GM23338 (cell line): Measurements from ENCODE around the gene GJA4.

Source experiments
- CREB1 ChIP-seq: fragments of 250-450 bp; sonication (Bioruptor Pico); IDR thresholded peaks from 2 replicates; pipeline ENCODE4 v1.5.0; 2020; ENCODE audit warnings: low read depth, mild to moderate bottlenecking, moderate library complexity
- EZH2 ChIP-seq: fragments of 200-600 bp; sonication (generic); IDR thresholded peaks from one replicate; pipeline ENCODE4 v1.8.0; 2017; ENCODE audit warnings: antibody characterized with exemption, mild to moderate bottlenecking, low read depth; ENCODE audit not compliant: unreplicated experiment
- EZH2phosphoT487 ChIP-seq: fragments of 200-600 bp; sonication (generic); IDR thresholded peaks from one replicate; pipeline ENCODE4 v1.8.1; 2018; ENCODE audit warnings: antibody characterized with exemption; ENCODE audit not compliant: unreplicated experiment
- JUNB ChIP-seq: IDR thresholded peaks from one replicate; pipeline ENCODE4 v1.6.1; 2016; ENCODE audit warnings: antibody characterized with exemption; ENCODE audit not compliant: unreplicated experiment
- NANOG ChIP-seq: IDR thresholded peaks from 2 replicates; pipeline ENCODE4 v1.6.1; 2016; ENCODE audit warnings: antibody characterized with exemption, borderline replicate concordance
- POLR2AphosphoS5 ChIP-seq: IDR thresholded peaks from 2 replicates; pipeline ENCODE4 v1.6.1; 2016; ENCODE audit warnings: antibody characterized with exemption, low read depth
- STAT1 ChIP-seq: IDR thresholded peaks from one replicate; pipeline ENCODE4 v1.6.1; 2016; ENCODE audit warnings: antibody characterized with exemption; ENCODE audit not compliant: unreplicated experiment
- ZNF114 ChIP-seq: fragments of 250-450 bp; sonication (Bioruptor Pico); IDR thresholded peaks from 2 replicates; pipeline ENCODE4 v1.5.0; 2020; ENCODE audit warnings: mild to moderate bottlenecking, moderate library complexity
- ZNF331 ChIP-seq: fragments of 250-450 bp; sonication (Bioruptor Pico); IDR thresholded peaks from 2 replicates; pipeline ENCODE4 v1.5.0; 2020; ENCODE audit warnings: low read depth, mild to moderate bottlenecking, moderate library complexity
- TF ChIP-seq, protein P1 (sequence below), 2 experiments: fragments of 200-600 bp in 1 of 2; sonication (generic) in 1 of 2; conservative IDR thresholded peaks; 2 replicates each; pipeline versions ENCODE4 v1.5.1 to v1.6.1; 2016 to 2017; ENCODE audit warnings: antibody characterized with exemption in 2 of 2, low read depth in 2 of 2, mild to moderate bottlenecking in 2 of 2, moderate library complexity in 1 of 2
- TF ChIP-seq, protein P2 (sequence below): IDR thresholded peaks from one replicate; pipeline ENCODE4 v1.6.1; 2018; ENCODE audit warnings: antibody characterized with exemption; ENCODE audit not compliant: unreplicated experiment
- TF ChIP-seq, protein P3 (sequence below): fragments of 250-450 bp; sonication (Bioruptor Pico); IDR thresholded peaks from 2 replicates; pipeline ENCODE4 v1.5.0; 2020; ENCODE audit warnings: mild to moderate bottlenecking, moderate library complexity

DNA sequence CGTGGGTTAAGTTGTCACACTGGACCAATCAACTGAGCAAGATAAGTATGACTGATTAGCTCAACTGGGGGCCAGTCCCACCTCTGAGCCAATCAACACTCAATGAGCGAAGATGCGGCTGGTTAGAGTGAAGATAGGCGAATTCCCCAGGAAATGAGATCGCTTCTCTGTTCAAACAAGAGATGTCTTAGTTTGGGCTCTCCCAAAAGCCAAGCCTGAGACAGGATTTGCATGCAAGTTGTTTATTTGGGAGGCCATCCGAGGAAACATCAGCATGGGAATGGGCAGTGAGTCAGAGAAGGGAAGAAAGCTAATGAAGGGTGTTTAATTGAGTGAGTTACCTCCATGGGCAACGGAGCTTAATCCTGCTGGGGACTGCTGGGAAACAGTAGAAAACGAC, 42.8 kb upstream of the GJA4 start:
- TF ChIP-seq, protein P1, sequence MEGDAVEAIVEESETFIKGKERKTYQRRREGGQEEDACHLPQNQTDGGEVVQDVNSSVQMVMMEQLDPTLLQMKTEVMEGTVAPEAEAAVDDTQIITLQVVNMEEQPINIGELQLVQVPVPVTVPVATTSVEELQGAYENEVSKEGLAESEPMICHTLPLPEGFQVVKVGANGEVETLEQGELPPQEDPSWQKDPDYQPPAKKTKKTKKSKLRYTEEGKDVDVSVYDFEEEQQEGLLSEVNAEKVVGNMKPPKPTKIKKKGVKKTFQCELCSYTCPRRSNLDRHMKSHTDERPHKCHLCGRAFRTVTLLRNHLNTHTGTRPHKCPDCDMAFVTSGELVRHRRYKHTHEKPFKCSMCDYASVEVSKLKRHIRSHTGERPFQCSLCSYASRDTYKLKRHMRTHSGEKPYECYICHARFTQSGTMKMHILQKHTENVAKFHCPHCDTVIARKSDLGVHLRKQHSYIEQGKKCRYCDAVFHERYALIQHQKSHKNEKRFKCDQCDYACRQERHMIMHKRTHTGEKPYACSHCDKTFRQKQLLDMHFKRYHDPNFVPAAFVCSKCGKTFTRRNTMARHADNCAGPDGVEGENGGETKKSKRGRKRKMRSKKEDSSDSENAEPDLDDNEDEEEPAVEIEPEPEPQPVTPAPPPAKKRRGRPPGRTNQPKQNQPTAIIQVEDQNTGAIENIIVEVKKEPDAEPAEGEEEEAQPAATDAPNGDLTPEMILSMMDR (conservative IDR thresholded peaks at IDR 0.05; ENCODE audit: low read depth in 2 of 2): no peak
- TF ChIP-seq, protein P2, sequence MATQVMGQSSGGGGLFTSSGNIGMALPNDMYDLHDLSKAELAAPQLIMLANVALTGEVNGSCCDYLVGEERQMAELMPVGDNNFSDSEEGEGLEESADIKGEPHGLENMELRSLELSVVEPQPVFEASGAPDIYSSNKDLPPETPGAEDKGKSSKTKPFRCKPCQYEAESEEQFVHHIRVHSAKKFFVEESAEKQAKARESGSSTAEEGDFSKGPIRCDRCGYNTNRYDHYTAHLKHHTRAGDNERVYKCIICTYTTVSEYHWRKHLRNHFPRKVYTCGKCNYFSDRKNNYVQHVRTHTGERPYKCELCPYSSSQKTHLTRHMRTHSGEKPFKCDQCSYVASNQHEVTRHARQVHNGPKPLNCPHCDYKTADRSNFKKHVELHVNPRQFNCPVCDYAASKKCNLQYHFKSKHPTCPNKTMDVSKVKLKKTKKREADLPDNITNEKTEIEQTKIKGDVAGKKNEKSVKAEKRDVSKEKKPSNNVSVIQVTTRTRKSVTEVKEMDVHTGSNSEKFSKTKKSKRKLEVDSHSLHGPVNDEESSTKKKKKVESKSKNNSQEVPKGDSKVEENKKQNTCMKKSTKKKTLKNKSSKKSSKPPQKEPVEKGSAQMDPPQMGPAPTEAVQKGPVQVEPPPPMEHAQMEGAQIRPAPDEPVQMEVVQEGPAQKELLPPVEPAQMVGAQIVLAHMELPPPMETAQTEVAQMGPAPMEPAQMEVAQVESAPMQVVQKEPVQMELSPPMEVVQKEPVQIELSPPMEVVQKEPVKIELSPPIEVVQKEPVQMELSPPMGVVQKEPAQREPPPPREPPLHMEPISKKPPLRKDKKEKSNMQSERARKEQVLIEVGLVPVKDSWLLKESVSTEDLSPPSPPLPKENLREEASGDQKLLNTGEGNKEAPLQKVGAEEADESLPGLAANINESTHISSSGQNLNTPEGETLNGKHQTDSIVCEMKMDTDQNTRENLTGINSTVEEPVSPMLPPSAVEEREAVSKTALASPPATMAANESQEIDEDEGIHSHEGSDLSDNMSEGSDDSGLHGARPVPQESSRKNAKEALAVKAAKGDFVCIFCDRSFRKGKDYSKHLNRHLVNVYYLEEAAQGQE: no peak
- TF ChIP-seq ZNF331 (CRISPR knock-in tag): no peak
- no peak for TF ChIP-seq EZH2phosphoT487
- no peak for TF ChIP-seq POLR2AphosphoS5
- TF ChIP-seq NANOG: no peak
- no peak for TF ChIP-seq EZH2
- TF ChIP-seq CREB1 (CRISPR knock-in tag): no peak
- TF ChIP-seq JUNB: no peak
- TF ChIP-seq, protein P3, sequence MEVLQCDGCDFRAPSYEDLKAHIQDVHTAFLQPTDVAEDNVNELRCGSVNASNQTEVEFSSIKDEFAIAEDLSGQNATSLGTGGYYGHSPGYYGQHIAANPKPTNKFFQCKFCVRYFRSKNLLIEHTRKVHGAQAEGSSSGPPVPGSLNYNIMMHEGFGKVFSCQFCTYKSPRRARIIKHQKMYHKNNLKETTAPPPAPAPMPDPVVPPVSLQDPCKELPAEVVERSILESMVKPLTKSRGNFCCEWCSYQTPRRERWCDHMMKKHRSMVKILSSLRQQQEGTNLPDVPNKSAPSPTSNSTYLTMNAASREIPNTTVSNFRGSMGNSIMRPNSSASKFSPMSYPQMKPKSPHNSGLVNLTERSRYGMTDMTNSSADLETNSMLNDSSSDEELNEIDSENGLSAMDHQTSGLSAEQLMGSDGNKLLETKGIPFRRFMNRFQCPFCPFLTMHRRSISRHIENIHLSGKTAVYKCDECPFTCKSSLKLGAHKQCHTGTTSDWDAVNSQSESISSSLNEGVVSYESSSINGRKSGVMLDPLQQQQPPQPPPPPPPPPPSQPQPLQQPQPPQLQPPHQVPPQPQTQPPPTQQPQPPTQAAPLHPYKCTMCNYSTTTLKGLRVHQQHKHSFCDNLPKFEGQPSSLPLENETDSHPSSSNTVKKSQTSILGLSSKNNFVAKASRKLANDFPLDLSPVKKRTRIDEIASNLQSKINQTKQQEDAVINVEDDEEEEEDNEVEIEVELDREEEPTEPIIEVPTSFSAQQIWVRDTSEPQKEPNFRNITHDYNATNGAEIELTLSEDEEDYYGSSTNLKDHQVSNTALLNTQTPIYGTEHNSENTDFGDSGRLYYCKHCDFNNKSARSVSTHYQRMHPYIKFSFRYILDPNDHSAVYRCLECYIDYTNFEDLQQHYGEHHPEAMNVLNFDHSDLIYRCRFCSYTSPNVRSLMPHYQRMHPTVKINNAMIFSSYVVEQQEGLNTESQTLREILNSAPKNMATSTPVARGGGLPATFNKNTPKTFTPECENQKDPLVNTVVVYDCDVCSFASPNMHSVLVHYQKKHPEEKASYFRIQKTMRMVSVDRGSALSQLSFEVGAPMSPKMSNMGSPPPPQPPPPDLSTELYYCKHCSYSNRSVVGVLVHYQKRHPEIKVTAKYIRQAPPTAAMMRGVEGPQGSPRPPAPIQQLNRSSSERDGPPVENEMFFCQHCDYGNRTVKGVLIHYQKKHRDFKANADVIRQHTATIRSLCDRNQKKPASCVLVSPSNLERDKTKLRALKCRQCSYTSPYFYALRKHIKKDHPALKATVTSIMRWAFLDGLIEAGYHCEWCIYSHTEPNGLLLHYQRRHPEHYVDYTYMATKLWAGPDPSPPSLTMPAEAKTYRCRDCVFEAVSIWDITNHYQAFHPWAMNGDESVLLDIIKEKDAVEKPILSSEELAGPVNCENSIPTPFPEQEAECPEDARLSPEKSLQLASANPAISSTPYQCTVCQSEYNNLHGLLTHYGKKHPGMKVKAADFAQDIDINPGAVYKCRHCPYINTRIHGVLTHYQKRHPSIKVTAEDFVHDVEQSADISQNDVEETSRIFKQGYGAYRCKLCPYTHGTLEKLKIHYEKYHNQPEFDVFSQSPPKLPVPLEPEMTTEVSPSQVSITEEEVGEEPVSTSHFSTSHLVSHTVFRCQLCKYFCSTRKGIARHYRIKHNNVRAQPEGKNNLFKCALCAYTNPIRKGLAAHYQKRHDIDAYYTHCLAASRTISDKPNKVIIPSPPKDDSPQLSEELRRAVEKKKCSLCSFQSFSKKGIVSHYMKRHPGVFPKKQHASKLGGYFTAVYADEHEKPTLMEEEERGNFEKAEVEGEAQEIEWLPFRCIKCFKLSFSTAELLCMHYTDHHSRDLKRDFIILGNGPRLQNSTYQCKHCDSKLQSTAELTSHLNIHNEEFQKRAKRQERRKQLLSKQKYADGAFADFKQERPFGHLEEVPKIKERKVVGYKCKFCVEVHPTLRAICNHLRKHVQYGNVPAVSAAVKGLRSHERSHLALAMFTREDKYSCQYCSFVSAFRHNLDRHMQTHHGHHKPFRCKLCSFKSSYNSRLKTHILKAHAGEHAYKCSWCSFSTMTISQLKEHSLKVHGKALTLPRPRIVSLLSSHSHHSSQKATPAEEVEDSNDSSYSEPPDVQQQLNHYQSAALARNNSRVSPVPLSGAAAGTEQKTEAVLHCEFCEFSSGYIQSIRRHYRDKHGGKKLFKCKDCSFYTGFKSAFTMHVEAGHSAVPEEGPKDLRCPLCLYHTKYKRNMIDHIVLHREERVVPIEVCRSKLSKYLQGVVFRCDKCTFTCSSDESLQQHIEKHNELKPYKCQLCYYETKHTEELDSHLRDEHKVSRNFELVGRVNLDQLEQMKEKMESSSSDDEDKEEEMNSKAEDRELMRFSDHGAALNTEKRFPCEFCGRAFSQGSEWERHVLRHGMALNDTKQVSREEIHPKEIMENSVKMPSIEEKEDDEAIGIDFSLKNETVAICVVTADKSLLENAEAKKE (CRISPR knock-in tag): no peak
- no peak for TF ChIP-seq ZNF114 (CRISPR knock-in tag)
- no peak for TF ChIP-seq STAT1
